ENCODE results near the gene NT5DC4.
"Not testable (repeated sequence)": the region's sequence is repeated elsewhere in the genome, so short reads cannot be mapped to it uniquely, and the experiment has no call there.

NT5DC4 gene

GRCh38 chr2:112706170-112706664 is 14.6 kb upstream of the NT5DC4 start:
- in situ Hi-C loops (cut with HindIII; ENCODE audit: low pct_unique_long_range_greater_than_20kb, low sequenced_read_pairs) = no loop called here
- TF ChIP-seq JUND (IDR thresholded peaks at IDR 0.05; ENCODE audit: low read depth) = no peak
- no peak for DNase-seq (ENCODE audit: low read depth in 1 of 2, low spot score in 1 of 2)

- in situ Hi-C loops (cut with HindIII; ENCODE audit: low pct_unique_long_range_greater_than_20kb, low sequenced_read_pairs); DNase-seq (ENCODE audit: low read depth in 1 of 2, low spot score in 1 of 2): not testable (repeated sequence)
Measured at GRCh38 chr2:112706947-112707346, 13.9 kb upstream of the NT5DC4 start.

DNA sequence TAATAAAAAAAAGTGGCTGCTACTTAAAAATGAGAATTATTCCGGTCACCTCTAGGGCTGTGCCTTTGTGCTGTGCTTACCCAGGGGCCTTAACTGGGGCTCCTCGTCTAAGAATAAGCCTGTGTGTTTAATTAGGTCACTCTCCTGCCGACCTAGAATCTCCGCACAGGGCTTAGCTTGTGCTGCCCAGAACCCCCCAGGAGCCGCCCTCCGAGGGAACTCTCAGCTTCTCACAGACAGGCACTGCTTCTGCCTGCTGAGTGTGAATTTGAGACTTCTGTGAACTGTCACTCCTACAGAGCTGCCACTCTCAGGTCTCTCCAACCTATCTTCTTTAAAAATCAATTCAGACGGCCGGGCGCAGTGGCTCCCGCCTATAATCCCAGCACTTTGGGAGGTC is 11.9 kb upstream of the NT5DC4 start:
- in situ Hi-C loops (cut with HindIII; ENCODE audit: low pct_unique_long_range_greater_than_20kb, low sequenced_read_pairs) = no loop called here
- DNase-seq (ENCODE audit: low read depth in 1 of 2, low spot score in 1 of 2) = no peak

DNA sequence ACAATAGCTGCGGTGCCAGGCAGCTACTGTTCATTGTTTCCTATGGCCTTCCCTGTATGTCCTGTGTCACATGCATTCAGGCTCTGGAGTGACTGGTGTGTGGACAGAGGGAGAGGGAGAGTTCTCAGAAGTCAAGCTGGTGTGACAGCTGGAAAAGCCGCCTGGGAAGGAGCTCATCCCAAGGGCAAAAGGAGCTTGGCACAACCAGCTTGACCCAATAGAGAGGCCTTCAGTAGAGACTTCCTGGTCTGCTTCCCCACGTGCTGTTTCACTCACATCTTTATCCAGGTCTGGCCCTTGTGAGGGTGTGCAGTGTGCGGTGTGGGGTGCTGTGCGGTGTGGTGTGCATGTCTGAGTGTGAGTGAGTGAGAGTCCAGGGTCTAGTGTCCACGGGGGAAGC is 11.1 kb upstream of the NT5DC4 start:
- in situ Hi-C loops (cut with HindIII; ENCODE audit: low pct_unique_long_range_greater_than_20kb, low sequenced_read_pairs) = no loop called here
- DNase-seq (ENCODE audit: low read depth in 1 of 2, low spot score in 1 of 2) = no peak
- no peak for TF ChIP-seq JUND (IDR thresholded peaks at IDR 0.05; ENCODE audit: low read depth)

More for the DNA sequence above, 11.9 kb upstream of the NT5DC4 start:
- no peak for TF ChIP-seq JUND (IDR thresholded peaks at IDR 0.05; ENCODE audit: low read depth)

GRCh38 chr2:112710956-112711750 is 9.7 kb upstream of the NT5DC4 start:
- TF ChIP-seq JUND (IDR thresholded peaks at IDR 0.05; ENCODE audit: low read depth) = no peak
- in situ Hi-C loops (cut with HindIII; ENCODE audit: low pct_unique_long_range_greater_than_20kb, low sequenced_read_pairs) = no loop called here
- DNase-seq (ENCODE audit: low read depth in 1 of 2, low spot score in 1 of 2) = no peak

- DNase-seq (ENCODE audit: low read depth in 1 of 2, low spot score in 1 of 2) = no peak
- in situ Hi-C loops (cut with HindIII; ENCODE audit: low pct_unique_long_range_greater_than_20kb, low sequenced_read_pairs) = no loop called here
- TF ChIP-seq JUND (IDR thresholded peaks at IDR 0.05; ENCODE audit: low read depth) = no peak
Measured at GRCh38 chr2:112712465-112712864, 8.4 kb upstream of the NT5DC4 start.

DNA sequence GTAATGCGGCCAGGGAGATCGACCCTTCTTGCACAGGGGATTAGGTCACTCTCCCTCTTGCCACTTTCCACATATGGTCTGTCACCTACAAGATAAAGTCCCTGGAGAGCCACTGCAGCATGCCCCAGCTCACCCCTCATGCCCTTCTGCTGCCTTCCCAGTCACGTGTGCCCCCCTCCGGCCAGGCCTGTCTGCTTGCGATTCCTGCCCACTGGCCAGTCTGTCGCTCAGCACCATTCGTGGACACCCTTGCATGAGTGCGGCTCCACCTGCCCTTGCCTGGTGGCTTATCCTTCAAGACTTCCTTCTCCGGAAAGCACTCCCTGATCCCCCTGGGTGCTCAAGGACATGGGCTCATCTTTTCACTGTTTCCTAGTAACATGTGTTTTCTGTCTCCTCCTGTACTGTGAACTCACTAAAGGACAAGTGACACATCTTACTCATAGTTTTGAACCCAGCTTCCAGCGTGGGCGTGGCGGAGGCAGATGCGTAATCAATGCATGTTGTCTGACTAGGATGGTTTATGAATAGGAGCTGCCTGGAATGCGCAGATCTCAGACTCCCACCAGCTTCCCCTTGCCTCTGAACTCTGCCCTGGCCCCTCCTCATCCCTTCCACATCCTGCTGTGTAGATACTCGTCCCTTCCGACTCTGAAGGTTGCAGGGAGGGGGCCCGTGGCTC is 7.8 kb upstream of the NT5DC4 start:
- DNase-seq (ENCODE audit: low read depth in 1 of 2, low spot score in 1 of 2) = no peak
- TF ChIP-seq JUND (IDR thresholded peaks at IDR 0.05; ENCODE audit: low read depth) = no peak
- in situ Hi-C loops (cut with HindIII; ENCODE audit: low pct_unique_long_range_greater_than_20kb, low sequenced_read_pairs) = no loop called here

DNA sequence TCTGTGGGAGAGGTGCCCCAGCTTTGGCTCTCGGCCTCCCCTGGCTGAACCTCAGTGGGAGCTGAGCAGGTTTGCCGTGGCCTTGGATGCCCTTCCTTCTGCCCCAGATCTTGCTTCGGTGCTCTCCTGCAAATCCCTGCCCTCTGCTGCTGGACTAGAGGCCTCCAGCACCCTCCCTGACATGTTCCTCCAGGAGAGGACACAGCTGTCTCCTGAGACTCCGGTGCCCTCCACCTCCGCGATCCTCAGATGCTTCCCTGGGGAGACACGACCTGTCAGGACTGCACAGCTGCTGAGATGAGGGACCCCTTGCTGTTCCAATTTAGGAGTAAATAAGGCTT is 7.3 kb upstream of the NT5DC4 start:
- in situ Hi-C loops (cut with HindIII; ENCODE audit: low pct_unique_long_range_greater_than_20kb, low sequenced_read_pairs) = no loop called here
- no peak for TF ChIP-seq JUND (IDR thresholded peaks at IDR 0.05; ENCODE audit: low read depth)
- DNase-seq (ENCODE audit: low read depth in 1 of 2, low spot score in 1 of 2) = no peak

DNA sequence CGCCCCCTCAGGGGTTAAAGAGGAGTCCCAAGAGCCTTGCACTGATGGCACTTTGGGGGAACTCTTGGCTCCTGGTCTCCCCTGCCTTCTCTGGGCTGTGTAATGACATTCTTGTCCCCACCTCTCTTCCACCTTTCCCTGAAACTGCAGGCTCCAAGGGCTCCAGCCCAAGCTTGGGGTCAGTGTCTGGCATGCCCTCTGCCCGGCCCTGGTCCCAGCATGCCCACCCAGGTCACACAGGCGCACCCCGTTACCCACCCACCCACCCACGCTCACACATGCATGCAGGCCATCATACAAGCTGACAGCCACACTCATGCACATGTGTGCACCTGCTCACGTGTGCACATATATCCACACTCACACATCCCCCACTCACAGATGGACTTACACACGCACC is 6.9 kb upstream of the NT5DC4 start:
- TF ChIP-seq JUND (IDR thresholded peaks at IDR 0.05; ENCODE audit: low read depth) = no peak
- in situ Hi-C loops (cut with HindIII; ENCODE audit: low pct_unique_long_range_greater_than_20kb, low sequenced_read_pairs) = no loop called here
- no peak for DNase-seq (ENCODE audit: low read depth in 1 of 2, low spot score in 1 of 2)

DNA sequence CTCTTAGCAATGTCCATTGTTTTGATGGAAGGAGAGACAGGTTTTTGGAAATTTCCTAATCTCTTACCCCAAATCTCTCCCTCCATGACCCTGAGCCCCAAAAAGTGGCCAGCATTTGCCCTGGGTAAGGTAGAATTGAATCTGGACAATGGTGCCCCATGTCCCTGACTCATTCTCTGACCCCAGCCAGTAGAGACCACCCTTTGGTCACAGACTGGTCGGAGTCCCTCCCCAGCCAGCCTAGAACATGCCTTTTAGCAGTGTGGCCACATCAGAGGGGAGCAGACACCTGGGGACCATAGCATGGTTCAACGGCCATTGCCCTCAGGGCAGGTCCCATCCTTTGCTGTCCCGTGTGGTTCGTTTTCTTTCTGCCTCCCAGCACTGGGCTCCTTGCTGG is 6.5 kb upstream of the NT5DC4 start:
- no peak for DNase-seq (ENCODE audit: low read depth in 1 of 2, low spot score in 1 of 2)
- no peak for TF ChIP-seq JUND (IDR thresholded peaks at IDR 0.05; ENCODE audit: low read depth)
- in situ Hi-C loops (cut with HindIII; ENCODE audit: low pct_unique_long_range_greater_than_20kb, low sequenced_read_pairs) = no loop called here

- in situ Hi-C loops (cut with HindIII; ENCODE audit: low pct_unique_long_range_greater_than_20kb, low sequenced_read_pairs) = no loop called here
- no peak for DNase-seq (ENCODE audit: low read depth in 1 of 2, low spot score in 1 of 2)
- TF ChIP-seq JUND (IDR thresholded peaks at IDR 0.05; ENCODE audit: low read depth) = no peak
Measured at GRCh38 chr2:112714836-112715631, 5.8 kb upstream of the NT5DC4 start.

DNA sequence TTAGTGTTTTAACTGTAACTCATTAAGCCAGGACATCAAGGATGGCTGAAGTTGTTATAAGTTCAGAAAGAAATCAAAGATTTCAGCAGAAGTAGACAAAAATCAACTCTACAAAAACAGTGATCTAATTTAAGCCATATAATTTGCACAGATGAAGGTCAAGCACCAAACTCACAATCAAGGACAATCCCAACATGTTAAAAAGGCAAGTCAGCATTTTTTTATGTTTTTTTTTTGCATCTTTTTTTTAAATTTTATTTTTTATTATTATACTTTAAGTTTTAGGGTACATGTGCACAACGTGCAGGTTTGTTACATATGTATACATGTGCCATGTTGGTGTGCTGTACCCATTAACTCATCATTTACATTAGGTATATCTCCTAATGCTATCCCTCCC is 4.7 kb upstream of the NT5DC4 start:
- DNase-seq (ENCODE audit: low read depth in 1 of 2, low spot score in 1 of 2); in situ Hi-C loops (cut with HindIII; ENCODE audit: low pct_unique_long_range_greater_than_20kb, low sequenced_read_pairs): not testable (repeated sequence)

- DNase-seq (ENCODE audit: low read depth in 1 of 2, low spot score in 1 of 2) = not testable (repeated sequence)
Measured at GRCh38 chr2:112716826-112717352, 3.9 kb upstream of the NT5DC4 start.

More at GRCh38 chr2:112716826-112717352, 3.9 kb upstream of the NT5DC4 start:
- in situ Hi-C loops (cut with HindIII; ENCODE audit: low pct_unique_long_range_greater_than_20kb, low sequenced_read_pairs) = not testable (repeated sequence)

All from T47D (cell line).